GM10847 (cell line): ENCODE results near the gene B3GALNT2.

Experiments used
- POLR2A ChIP-seq: IDR thresholded peaks from 2 replicates; pipeline ENCODE4 v1.6.1; 2011; ENCODE audit not compliant: insufficient read length; ENCODE audit errors: extremely low read depth

The B3GALNT2 gene

GRCh38 chr1:235470741-235471439 is 33.4 kb downstream of the B3GALNT2 start:
- no peak for TF ChIP-seq POLR2A

DNA sequence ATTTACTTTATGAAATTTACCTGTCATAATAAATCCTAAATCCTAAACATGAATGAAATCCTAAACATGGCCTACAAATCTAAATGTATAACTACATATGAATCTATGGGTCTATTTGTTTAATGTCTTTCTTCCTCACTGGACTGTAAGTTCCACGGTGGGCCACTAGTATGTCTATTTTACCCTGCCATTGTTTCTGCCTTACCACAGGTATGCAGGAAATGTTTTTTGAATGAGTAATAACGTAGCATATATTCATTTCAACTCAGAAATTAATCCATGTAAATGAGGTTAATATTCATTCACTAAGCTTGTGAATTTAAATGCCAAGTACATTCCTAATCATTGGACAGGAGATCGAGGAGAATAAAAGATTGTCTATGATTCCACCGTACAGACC is 35.3 kb downstream of the B3GALNT2 start:
- no peak for TF ChIP-seq POLR2A

DNA sequence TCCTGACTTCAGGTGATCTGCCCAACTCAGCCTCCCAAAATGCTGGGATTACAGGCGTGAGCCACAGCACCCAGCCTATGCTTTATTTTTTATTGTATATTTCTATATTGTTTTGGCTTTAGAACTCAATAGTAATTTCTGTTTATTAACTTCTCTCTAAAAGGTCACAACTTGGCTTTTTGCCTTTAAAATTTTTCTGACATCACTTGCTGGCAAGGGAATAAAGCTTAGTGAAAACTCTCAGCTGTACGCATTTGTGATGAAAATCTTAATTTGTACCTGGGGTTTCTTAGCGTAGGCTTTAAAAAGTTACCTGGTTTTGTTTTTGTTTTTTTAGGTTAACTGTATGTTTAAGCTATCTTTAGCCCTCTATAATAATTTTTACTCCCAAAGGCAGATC is 36.2 kb downstream of the B3GALNT2 start:
- no peak for TF ChIP-seq POLR2A

GRCh38 chr1:235465066-235465465 is 39.2 kb downstream of the B3GALNT2 start:
- no peak for TF ChIP-seq POLR2A

GRCh38 chr1:235461954-235462353 is 42.3 kb downstream of the B3GALNT2 start:
- TF ChIP-seq POLR2A: no peak

- no peak for TF ChIP-seq POLR2A
These were observed 43.5 kb downstream of the B3GALNT2 start for GRCh38 chr1:235460770-235461169.

DNA sequence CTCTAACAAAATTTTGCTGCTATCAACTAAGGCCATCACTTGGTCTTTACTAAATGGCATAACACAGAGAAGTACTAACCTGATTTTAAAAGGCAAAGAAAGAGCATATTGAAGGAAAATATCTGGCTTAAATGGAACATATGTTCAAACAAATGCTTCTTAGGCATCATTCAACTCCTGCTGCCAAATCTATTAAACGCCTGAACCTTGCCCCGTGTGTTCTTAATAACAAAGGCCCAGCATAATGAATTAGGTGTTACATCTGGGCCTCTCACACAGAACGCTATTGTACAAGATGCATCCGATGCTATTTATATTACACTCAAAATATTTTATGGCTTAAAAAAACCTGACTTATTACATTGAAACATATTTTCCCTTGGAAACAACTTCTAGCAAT is 48.4 kb downstream of the B3GALNT2 start:
- no peak for TF ChIP-seq POLR2A

GRCh38 chr1:235455097-235455496 is 49.2 kb downstream of the B3GALNT2 start:
- TF ChIP-seq POLR2A: no peak

DNA sequence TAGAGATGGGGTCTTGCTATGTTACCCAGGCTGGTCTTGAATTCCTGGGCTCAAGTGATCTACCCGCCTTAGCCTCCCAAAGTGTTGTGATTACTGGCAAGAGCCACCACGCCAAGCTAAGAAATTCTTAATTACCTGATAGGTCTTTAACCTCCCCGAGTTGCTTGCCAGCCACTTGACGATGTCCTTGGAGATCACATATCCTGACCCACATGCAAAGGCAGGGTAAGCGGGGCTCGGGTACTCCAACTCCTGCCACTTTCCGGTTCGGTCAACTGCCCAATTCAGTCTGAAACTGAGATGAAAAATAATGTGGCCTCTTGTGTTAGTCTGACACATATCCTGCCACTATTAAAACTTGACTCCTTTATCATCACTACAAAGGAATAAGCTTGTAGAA is 50.2 kb downstream of the B3GALNT2 start:
- no peak for TF ChIP-seq POLR2A

DNA sequence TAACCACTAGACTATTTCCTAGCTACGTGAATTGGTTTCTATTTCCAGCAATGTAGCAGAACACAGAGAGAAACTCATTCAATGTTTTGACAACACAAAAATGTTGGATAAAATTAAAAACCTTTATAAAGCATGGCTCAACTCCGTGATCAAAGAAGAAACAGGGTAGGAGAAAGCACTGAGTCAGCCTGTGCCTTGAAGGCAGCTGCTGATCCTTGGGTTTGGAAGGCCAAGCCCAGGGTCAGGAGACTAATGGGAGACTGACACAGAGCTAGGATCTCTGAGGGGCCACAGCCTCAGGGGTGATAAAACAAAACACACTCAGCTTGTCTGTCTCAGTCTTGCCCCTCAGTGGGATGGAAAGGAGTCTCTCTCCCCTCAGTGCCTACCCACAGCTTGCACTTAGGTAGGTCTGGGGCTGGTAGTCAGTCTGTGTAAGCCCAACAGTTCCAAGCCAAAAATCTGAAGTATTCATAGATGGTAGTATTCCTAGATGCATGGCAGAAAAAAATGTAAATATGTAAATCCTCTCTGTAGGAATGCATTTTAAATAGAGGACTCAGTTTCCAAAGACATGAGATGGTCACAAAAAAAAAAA is 53.3 kb downstream of the B3GALNT2 start:
- TF ChIP-seq POLR2A: no peak

DNA sequence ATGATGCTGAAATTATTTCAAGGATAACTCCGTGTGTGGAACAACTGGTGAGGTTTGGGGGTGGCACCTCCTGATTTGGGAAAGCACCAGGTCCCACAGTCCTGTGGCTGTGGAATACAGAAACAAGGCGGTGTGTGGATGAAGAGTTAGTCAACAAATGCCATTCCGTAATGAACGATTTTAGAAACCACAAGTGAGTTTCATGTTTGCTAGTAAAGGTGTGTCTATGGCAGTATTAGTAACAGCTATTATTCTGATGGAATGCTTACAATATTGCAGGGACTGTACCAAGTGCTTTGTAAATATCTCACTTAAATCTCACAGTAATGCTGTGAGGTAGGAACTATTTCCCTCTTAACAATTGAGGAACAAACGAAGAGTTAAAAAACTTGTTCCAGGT is 53.8 kb downstream of the B3GALNT2 start:
- no peak for TF ChIP-seq POLR2A

- TF ChIP-seq POLR2A: no peak
These were observed 55.6 kb downstream of the B3GALNT2 start for GRCh38 chr1:235448616-235449015.

DNA sequence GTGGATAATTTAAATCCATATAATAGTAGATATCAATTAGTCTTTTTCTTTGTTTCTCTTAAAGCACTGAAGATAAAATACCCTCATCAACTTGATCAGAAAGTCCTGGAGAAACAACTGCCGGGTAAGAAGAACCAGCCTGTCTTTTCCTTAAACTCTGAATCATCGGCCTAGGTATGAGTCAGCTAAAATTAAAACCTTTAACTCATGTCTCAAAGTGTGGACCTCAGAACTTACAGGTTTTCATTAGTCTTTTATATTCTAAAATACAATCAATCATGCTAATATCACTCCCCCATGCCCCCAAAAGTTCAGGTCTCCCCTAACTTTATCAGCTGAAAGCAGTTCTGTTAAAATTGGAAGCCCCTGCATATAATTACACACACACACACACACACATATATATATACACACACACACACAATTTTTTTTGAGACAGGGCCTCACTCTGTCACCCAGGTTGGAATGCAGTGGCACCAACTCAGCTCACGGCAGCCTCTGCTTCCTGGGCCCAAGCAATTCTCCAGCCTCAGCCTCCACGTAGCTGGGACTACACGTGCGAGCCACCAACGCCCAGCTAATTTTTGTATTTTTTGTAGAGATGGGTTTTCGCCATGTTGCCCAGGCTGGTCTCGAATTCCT is 61.3 kb downstream of the B3GALNT2 start:
- no peak for TF ChIP-seq POLR2A

DNA sequence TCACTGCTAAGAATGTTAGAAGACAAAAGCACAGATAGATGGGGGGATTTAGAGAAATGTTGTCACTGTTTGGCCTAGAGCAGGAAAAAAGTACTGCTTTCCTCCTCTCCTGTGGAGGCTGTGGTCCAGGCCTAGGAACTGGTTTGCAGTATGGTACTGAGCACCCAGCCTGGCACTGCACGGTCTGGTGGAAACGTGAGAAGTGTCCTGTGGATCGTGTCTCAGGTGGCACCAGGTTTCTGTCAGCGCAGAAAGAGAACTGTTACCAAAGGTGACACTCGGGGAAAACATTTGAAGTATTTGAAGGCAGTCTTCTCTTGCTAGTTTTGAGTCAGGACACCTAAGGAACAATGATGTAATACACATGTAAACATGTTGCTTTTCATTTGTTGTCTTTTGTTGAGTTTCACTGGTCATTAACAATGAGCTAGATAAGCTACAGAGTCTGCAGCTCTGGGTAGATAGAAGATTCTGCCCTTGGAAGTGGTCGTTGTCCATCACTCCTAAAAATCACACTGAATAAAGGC is 63.0 kb downstream of the B3GALNT2 start:
- no peak for TF ChIP-seq POLR2A

GRCh38 chr1:235434001-235434400 is 70.3 kb downstream of the B3GALNT2 start:
- no peak for TF ChIP-seq POLR2A

DNA sequence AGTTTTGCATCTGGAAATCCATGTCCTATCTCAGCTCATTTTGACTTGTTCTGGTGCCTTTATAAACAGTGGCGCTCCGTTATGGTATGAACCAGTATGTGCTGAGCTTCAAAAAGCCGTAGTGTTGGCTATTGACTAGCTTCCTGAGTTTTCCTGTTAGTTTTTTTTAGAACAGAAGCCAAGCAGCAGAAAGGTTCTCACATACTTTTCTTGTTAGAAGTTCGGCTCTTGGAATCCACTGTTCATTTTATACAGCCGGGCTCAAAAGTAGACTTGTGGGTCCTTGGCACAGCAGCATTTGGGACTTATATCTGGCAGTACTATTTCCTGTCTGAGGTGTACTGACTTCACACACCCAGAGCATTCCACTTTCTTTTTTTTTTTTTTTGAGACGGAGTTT is 73.3 kb downstream of the B3GALNT2 start:
- no peak for TF ChIP-seq POLR2A
